GM23248 (cell line): ENCODE data around the gene TFPT. TPM values are rescaled to one million over a fixed set of nuclear protein-coding genes. Genes with fewer than 3 reads are reported as not detected.

Experiments
- DNase-seq: peaks from one replicate; pipeline ENCODE4 v3.0.0-alpha.2; 2015
- H2AFZ ChIP-seq: fragments of 200-600 bp; sonication (generic); 2 replicates; pipeline ENCODE4 v1.6.1; 2016; ENCODE audit warnings: antibody characterized with exemption
- H3F3A ChIP-seq: fragments of 200-600 bp; sonication (generic); 2 replicates; pipeline ENCODE4 v1.6.1; 2016; ENCODE audit warnings: mild to moderate bottlenecking, antibody characterized with exemption, mixed run types; ENCODE audit not compliant: insufficient read depth
- H3K27ac ChIP-seq: fragments of 200-600 bp; sonication (generic); 2 replicates; pipeline ENCODE4 v1.5.1; 2016; ENCODE audit warnings: mild to moderate bottlenecking
- H3K27me3 ChIP-seq: fragments of 200-600 bp; sonication (generic); replicated peaks from 2 replicates; pipeline ENCODE4 v1.6.1; 2016; ENCODE audit warnings: mild to moderate bottlenecking; ENCODE audit not compliant: insufficient read depth
- H3K36me3 ChIP-seq: fragments of 200-600 bp; sonication (generic); 2 replicates; pipeline ENCODE4 v1.6.1; 2016; ENCODE audit warnings: low read depth, mild to moderate bottlenecking
- H3K4me1 ChIP-seq: fragments of 200-600 bp; sonication (generic); 2 replicates; pipeline ENCODE4 v1.6.1; 2016; ENCODE audit warnings: mild to moderate bottlenecking; ENCODE audit not compliant: insufficient read depth
- H3K4me2 ChIP-seq: fragments of 200-600 bp; sonication (generic); one replicate; pipeline ENCODE4 v1.6.1; 2016; ENCODE audit warnings: mild to moderate bottlenecking; ENCODE audit not compliant: unreplicated experiment
- H3K4me3 ChIP-seq: fragments of 200-600 bp; sonication (generic); 2 replicates; pipeline ENCODE4 v1.5.1; 2016; ENCODE audit warnings: mild to moderate bottlenecking
- H3K79me2 ChIP-seq: fragments of 200-600 bp; sonication (generic); 2 replicates; pipeline ENCODE4 v1.6.1; 2016; ENCODE audit warnings: mild to moderate bottlenecking; ENCODE audit not compliant: insufficient read depth
- H3K9ac ChIP-seq: fragments of 200-600 bp; sonication (generic); 2 replicates; pipeline ENCODE4 v1.6.1; 2016; ENCODE audit warnings: mild to moderate bottlenecking
- H3K9me2 ChIP-seq: fragments of 200-600 bp; sonication (generic); 2 replicates; pipeline ENCODE4 v1.6.1; 2016; ENCODE audit warnings: mixed run types, mild to moderate bottlenecking, moderate library complexity; ENCODE audit not compliant: insufficient read depth
- H3K9me3 ChIP-seq: fragments of 200-600 bp; sonication (generic); one replicate; pipeline ENCODE4 v1.6.1; 2017; ENCODE audit warnings: low read depth
- H4K20me1 ChIP-seq: fragments of 200-600 bp; sonication (generic); 2 replicates; pipeline ENCODE4 v1.6.0; 2016; ENCODE audit not compliant: insufficient read depth
- EZH2 ChIP-seq: fragments of 200-600 bp; sonication (generic); IDR thresholded peaks from 2 replicates; pipeline ENCODE4 v1.6.1; 2018; ENCODE audit warnings: antibody characterized with exemption, mild to moderate bottlenecking; ENCODE audit not compliant: insufficient read depth, poor library complexity, severe bottlenecking
- EZH2phosphoT487 ChIP-seq: fragments of 200-600 bp; sonication (generic); IDR thresholded peaks from 2 replicates; pipeline ENCODE4 v1.6.1; 2018; ENCODE audit warnings: antibody characterized with exemption, moderate library complexity, mild to moderate bottlenecking, low read depth; ENCODE audit not compliant: insufficient read depth
- WGBS, 2 experiments: methylation state at CpG; one replicate each; pipeline ENCODE4 v1.1.6; 2015 to 2017; ENCODE audit warnings: low lambda C conversion rate in 2 of 2, low coverage in 1 of 2; ENCODE audit errors: missing lambda C conversion rate in 2 of 2; 5-methylcytosine and 5-hydroxymethylcytosine counted together
- in situ Hi-C: fragments of 300-500 bp; cut with MboI; formaldehyde crosslinking; loops from 2 replicates; pipeline ENCODE4 v1.15.0; 2020
- polyA plus RNA-seq: library from polyadenylated mRNA; unstranded; fragments of >200 nt; fragmentation: Nextera tagmentation; extraction: Ambion mirVana; gene quantifications from 2 replicates; pipeline ENCODE4 v1.2.1, GENCODE V29; 2016
- total RNA-seq: library from RNA; depleted of rRNA; stranded (reverse); fragments of >200 nt; shearing (Covaris generic); gene quantifications from 2 replicates; pipeline ENCODE4 v1.2.3, GENCODE V29; 2014

TFPT gene
- total and polyA plus RNA-seq, 2 experiments from 2014 or later, result 11.5 to 30.0 TPM

- H3K4me1 ChIP-seq, result peaks cover 14% of the 10 kb centered on the region
- H3K9me3 ChIP-seq, result no peaks in the 10 kb centered on the region
- no peaks in the 10 kb centered on the region for H4K20me1 ChIP-seq
- peak overlapping the region; percentile 66 for H3K4me3 ChIP-seq
- H2AFZ ChIP-seq, result peak overlapping the region; percentile 62
- no peaks in the 10 kb centered on the region for H3K9me2 ChIP-seq
- WGBS, 2 experiments, result 8 to 9% methylated on average over 22 to 34 of the region's 35 CpGs
- H3K79me2 ChIP-seq, result peaks cover 11% of the 10 kb centered on the region; the same call in 1 of the 2 replicates
- H3K4me2 ChIP-seq, result peak overlapping the region; percentile 38
- DNase-seq, result peak; percentile 87
- no peak overlapping the region for H3K27ac ChIP-seq
- TF ChIP-seq EZH2phosphoT487, result no peak
- TF ChIP-seq EZH2, result no peak
- H3K27me3 ChIP-seq, result no peaks in the 10 kb centered on the region
- peaks cover 15% of the 10 kb centered on the region; the same call in 1 of the 2 replicates for H3F3A ChIP-seq
- in situ Hi-C loops, result no loop called here
- no peaks in the 10 kb centered on the region for H3K36me3 ChIP-seq
- no peak overlapping the region for H3K9ac ChIP-seq
Measured at GRCh38 chr19:54162241-54162805, 46.9 kb upstream of the TFPT start.

GRCh38 chr19:54160854-54161253 lies 45.4 kb upstream of the TFPT start:
- Histone ChIP-seq H4K20me1 (no peaks in the 10 kb centered on the region), H3K27me3 (no peaks in the 10 kb centered on the region), H3K9me2 (no peaks in the 10 kb centered on the region), H2AFZ (peak overlapping the region; percentile 96), H3K79me2 (peaks cover 25% of the 10 kb centered on the region; the same call in 1 of the 2 replicates), H3K4me1 (peaks cover 14% of the 10 kb centered on the region), H3K4me2 (peak overlapping the region; percentile 94), H3F3A (peaks cover 15% of the 10 kb centered on the region; the same call in 1 of the 2 replicates), H3K27ac (peak overlapping the region; percentile 97), H3K36me3 (peaks cover 10% of the 10 kb centered on the region; the same call in 1 of the 2 replicates), H3K9me3 (no peaks in the 10 kb centered on the region), H3K9ac (peak overlapping the region; percentile 97), H3K4me3 (peak overlapping the region; percentile 86)
- 46 to 54% methylated on average over 10 to 13 of the region's 13 CpGs for WGBS, 2 experiments
- TF ChIP-seq EZH2, result no peak
- no peak for TF ChIP-seq EZH2phosphoT487
- DNase-seq, result peak; percentile 32
- in situ Hi-C loops, result no loop called here

- Histone ChIP-seq H3K27me3 (no peaks in the 10 kb centered on the region), H3K9ac (peak overlapping the region; percentile 97), H3K4me2 (peak overlapping the region; percentile 94), H3K79me2 (peaks cover 26% of the 10 kb centered on the region; the same call in 1 of the 2 replicates), H2AFZ (peak overlapping the region; percentile 96), H3K4me1 (peaks cover 14% of the 10 kb centered on the region), H3K36me3 (peaks cover 13% of the 10 kb centered on the region; the same call in 1 of the 2 replicates), H3K9me2 (no peaks in the 10 kb centered on the region), H4K20me1 (no peaks in the 10 kb centered on the region), H3K9me3 (no peaks in the 10 kb centered on the region), H3K27ac (peak overlapping the region; percentile 97), H3K4me3 (peak overlapping the region; percentile 86), H3F3A (peaks cover 15% of the 10 kb centered on the region; the same call in 1 of the 2 replicates)
- WGBS, 2 experiments, result 4 to 5% methylated on average over 23 to 28 of the region's 28 CpGs
- TF ChIP-seq EZH2 (no peak), EZH2phosphoT487 (no peak)
- peak; percentile 77 for DNase-seq
- in situ Hi-C loops, result no loop called here
Measured at GRCh38 chr19:54160182-54160811, 44.8 kb upstream of the TFPT start.

- Histone ChIP-seq H3K9me2 (no peaks in the 10 kb centered on the region), H3K9ac (peak within 1 kb of the TSS; percentile 97), H3K27me3 (no peaks in the 10 kb centered on the region), H3K4me2 (peak within 1 kb of the TSS; percentile 94), H3K4me3 (peak within 1 kb of the TSS; percentile 86), H3K4me1 (peaks cover 18% of the 10 kb centered on the region), H3K79me2 (peaks cover 26% of the 10 kb centered on the region; the same call in 1 of the 2 replicates), H2AFZ (peak within 1 kb of the TSS; percentile 96), H3K27ac (peak within 1 kb of the TSS; percentile 97), H3K9me3 (no peaks in the 10 kb centered on the region), H4K20me1 (no peaks in the 10 kb centered on the region), H3F3A (peaks cover 15% of the 10 kb centered on the region; the same call in 1 of the 2 replicates), H3K36me3 (peaks cover 19% of the 10 kb centered on the region; the same call in 1 of the 2 replicates)
- in situ Hi-C loops, result no loop called here
- DNase-seq, result peak; percentile 100
- TF ChIP-seq EZH2 (no peak), EZH2phosphoT487 (no peak)
- WGBS, 2 experiments, result 1% methylated on average over 66 to 71 of the region's 72 CpGs
Measured at GRCh38 chr19:54159352-54160181, 44.1 kb upstream of the TFPT start, which contains the start of gene LENG1. Gene LENG1, minus strand, starts transcription at chr19:54159721. Its CDS starts 26 bp downstream, at chr19:54159695.
